Progenitor cell of endocrine pancreas (in vitro differentiated cells): Measurements from ENCODE around the gene PPP6R3. TPM values are rescaled to one million over a fixed set of nuclear protein-coding genes. Genes with fewer than 3 reads are reported as not detected.

Source experiments
- DNase-seq: peaks from one replicate; pipeline ENCODE4 v3.0.0; 2021; ENCODE audit warnings: low spot score; ENCODE audit not compliant: unreplicated experiment
- H3K27ac Mint-ChIP-seq: 2 replicates; pipeline ENCODE4 v1.8.0; 2021; ENCODE audit warnings: mild to moderate bottlenecking, moderate library complexity, mixed read lengths
- H3K27me3 Mint-ChIP-seq: 2 replicates; pipeline ENCODE4 v1.8.0; 2021; ENCODE audit warnings: mixed read lengths
- H3K36me3 Mint-ChIP-seq: 2 replicates; pipeline ENCODE4 v1.8.0; 2022; ENCODE audit warnings: mixed read lengths; ENCODE audit not compliant: insufficient read depth
- H3K4me1 Mint-ChIP-seq: 2 replicates; pipeline ENCODE4 v1.8.0; 2021; ENCODE audit warnings: low read depth, mixed read lengths
- H3K4me3 Mint-ChIP-seq: 2 replicates; pipeline ENCODE4 v1.8.0; 2021; ENCODE audit warnings: low read depth, mild to moderate bottlenecking, moderate library complexity, mixed read lengths
- H3K9me3 Mint-ChIP-seq: 2 replicates; pipeline ENCODE4 v1.8.0; 2021; ENCODE audit warnings: low read depth, mixed read lengths
- total RNA-seq: library from RNA; stranded (reverse); gene quantifications from 2 replicates; pipeline ENCODE4 v1.2.1, GENCODE V29; 2021
- TF ChIP-seq, protein P1 (sequence below): fragments of 200-600 bp; sonication (generic); IDR thresholded peaks from one replicate; pipeline ENCODE4 v1.5.0; 2021; ENCODE audit warnings: antibody characterized with exemption, mild to moderate bottlenecking; ENCODE audit not compliant: unreplicated experiment

PPP6R3 gene
- total RNA-seq, 1 donor from 2014 or later = 124 TPM

DNA sequence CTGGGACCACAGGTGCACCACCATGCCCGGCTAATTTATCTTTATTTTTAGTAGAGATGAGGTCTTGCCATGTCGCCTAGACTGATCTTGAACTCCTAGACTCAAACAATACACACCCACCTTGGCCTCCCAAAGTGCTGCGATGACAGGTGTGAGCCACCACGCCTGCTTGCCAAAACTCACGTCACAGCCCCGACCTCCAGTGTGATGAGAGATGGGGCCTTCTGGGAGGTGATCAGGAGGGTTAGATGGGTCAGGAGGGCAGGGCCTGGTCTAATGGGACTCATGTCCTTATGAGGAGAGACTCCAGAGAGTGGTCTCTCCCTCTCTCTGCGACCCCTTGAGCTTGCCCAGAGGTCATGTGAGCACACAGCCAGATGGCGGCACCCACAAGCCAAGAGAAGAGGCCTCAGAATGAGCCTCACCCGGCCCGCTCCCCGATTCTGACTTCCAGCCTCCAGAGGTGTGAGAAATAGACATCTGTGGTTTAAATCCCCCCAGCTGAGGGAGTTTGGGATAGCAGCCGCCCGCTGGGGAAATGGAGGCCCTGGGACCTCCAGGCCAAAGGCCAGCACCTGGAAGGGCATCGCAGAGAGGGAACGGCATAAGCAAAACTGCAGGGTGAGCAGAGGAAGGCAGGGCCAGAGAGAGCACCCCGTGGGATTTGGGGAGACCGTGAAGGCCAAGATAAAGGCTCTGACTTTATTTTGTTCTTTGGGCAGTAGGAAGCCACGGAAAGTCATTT is 199.7 kb downstream of the PPP6R3 start:
- H3K4me3 Mint-ChIP-seq = no peak overlapping the region
- no peak for DNase-seq
- H3K27ac Mint-ChIP-seq = no peak overlapping the region
- TF ChIP-seq, protein P1, sequence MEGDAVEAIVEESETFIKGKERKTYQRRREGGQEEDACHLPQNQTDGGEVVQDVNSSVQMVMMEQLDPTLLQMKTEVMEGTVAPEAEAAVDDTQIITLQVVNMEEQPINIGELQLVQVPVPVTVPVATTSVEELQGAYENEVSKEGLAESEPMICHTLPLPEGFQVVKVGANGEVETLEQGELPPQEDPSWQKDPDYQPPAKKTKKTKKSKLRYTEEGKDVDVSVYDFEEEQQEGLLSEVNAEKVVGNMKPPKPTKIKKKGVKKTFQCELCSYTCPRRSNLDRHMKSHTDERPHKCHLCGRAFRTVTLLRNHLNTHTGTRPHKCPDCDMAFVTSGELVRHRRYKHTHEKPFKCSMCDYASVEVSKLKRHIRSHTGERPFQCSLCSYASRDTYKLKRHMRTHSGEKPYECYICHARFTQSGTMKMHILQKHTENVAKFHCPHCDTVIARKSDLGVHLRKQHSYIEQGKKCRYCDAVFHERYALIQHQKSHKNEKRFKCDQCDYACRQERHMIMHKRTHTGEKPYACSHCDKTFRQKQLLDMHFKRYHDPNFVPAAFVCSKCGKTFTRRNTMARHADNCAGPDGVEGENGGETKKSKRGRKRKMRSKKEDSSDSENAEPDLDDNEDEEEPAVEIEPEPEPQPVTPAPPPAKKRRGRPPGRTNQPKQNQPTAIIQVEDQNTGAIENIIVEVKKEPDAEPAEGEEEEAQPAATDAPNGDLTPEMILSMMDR = no peak
- H3K27me3 Mint-ChIP-seq = peaks cover 5% of the 10 kb centered on the region
- H3K4me1 Mint-ChIP-seq = peaks cover 1% of the 10 kb centered on the region
- H3K36me3 Mint-ChIP-seq = no peaks in the 10 kb centered on the region
- no peaks in the 10 kb centered on the region for H3K9me3 Mint-ChIP-seq

DNA sequence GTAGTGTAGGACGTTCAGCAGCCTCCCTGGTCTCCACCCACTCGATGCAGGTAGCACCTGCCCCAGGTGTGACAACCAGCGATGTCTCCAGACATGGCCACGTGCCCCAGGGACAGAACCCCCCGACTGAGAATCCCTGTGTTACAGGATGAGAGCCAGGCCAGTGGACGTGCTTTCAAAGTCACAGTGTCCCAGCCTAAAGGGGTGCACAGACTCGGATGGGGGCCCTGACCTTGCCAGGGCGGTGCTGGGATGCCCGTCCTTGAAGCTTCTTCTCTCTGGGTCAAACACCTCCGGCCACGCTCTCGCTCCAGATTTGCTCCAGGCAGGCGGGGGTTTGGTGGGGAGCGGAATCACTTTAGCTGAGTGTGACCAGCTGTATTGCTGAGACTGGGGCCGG is 200.5 kb downstream of the PPP6R3 start:
- Mint-ChIP-seq H3K27ac (no peak overlapping the region), H3K27me3 (peaks cover 7% of the 10 kb centered on the region), H3K4me1 (peaks cover 1% of the 10 kb centered on the region), H3K36me3 (no peaks in the 10 kb centered on the region), H3K9me3 (no peaks in the 10 kb centered on the region), H3K4me3 (no peak overlapping the region)
- TF ChIP-seq, protein P1 = no peak
- no peak for DNase-seq

DNA sequence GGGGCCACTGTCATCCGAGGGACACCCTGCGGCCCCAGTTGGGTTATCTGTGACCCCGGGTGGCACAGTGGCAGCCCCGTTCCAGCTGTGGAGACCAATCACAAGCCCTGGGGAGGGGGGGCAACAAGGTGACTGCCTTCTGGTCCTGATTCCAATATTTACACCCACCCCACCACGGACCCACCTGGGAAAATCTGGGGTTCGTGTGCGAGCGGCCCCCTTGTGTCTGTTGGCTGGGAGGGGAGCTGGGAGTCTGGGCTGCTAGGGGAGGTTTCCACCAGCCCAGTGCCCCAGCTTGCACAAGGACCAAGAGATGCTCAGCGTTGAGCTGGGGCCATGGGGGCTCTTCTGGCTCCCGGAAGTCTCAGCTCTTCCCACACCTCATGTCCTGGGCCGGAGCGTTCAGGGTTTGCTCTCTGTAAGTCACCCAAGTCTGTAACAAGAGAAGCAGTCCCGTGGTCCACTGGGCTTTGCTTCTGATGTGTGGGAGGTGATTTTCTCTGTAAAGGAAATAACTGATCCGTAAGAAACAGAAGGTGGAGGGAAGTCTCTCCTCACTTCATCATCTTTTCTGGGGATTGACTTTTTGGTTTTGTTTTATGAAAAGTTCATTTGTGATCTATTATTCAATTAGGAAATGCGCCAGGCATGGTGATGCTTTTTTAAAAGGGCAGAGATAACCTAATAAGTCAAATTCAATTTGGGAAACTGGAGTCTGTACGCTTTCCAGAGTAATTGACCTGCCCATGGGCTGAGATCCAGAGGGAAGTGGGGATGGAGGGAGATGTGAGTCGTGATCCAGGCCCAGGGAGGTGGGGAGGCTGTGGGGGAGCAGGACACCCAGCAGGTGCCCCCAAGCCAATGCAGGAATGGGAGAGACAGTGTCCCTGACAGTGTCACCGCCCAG is 201.4 kb downstream of the PPP6R3 start:
- Mint-ChIP-seq H3K4me3 (no peak overlapping the region), H3K9me3 (no peaks in the 10 kb centered on the region), H3K27ac (no peak overlapping the region), H3K4me1 (no peaks in the 10 kb centered on the region), H3K27me3 (peaks cover 15% of the 10 kb centered on the region), H3K36me3 (no peaks in the 10 kb centered on the region)
- TF ChIP-seq, protein P1 = no peak
- no peak for DNase-seq

DNA sequence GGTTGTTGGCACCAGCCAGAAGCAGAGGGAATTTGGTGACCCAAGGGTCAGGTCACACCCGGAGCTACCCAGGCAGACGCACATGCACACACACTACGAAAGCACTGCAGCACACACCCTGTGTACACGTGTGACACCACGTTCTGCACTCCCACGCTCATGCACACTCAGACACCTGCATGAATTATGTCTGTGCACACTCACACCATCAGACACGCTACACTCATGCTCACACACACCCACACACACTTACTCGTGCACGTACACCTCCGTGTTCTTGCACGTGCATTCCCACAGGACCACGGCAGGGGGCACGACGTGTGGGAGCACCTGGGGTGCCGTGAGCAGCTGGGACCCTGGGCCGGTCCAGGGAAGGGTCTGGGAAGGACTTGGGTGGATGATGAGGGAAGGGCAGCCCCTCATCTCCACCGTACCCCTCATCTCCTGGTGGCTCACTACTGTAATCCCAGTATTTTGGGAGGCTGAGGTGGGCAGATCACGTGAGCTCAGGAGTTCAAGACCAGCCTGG is 203.0 kb downstream of the PPP6R3 start:
- H3K27me3 Mint-ChIP-seq = peaks cover 11% of the 10 kb centered on the region
- no peaks in the 10 kb centered on the region for H3K36me3 Mint-ChIP-seq
- TF ChIP-seq, protein P1 = no peak
- no peaks in the 10 kb centered on the region for H3K9me3 Mint-ChIP-seq
- no peaks in the 10 kb centered on the region for H3K4me1 Mint-ChIP-seq
- H3K4me3 Mint-ChIP-seq = no peak overlapping the region
- H3K27ac Mint-ChIP-seq = no peak overlapping the region
- DNase-seq = no peak

DNA sequence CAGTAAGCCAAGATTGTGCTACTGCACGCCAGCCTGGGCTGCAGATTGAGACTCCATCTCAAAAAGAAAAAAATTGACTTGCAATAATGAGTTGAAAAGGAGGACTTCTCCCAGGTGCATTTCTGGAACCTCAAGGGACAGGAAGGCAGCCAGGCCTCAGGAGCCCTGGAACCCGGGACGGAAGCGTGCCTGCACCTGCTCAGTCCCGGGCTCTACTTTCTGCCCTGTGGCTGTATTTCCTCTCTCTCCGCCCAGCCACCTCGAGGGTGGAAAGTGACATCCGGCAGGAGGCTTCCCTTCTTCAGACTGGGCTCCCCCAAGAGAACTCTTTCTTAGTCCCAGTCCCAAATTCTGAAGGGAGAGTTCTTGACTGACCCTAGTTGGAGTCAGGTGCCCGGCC is 203.6 kb downstream of the PPP6R3 start:
- Mint-ChIP-seq H3K9me3 (no peaks in the 10 kb centered on the region), H3K4me1 (no peaks in the 10 kb centered on the region), H3K4me3 (no peak overlapping the region), H3K27me3 (peaks cover 17% of the 10 kb centered on the region), H3K27ac (no peak overlapping the region), H3K36me3 (no peaks in the 10 kb centered on the region)
- TF ChIP-seq, protein P1 = no peak
- DNase-seq = no peak
